Endodermal cell (in vitro differentiated cells): ENCODE data around the gene ZNF155. TPM values are rescaled to one million over a fixed set of nuclear protein-coding genes. Genes with fewer than 3 reads are reported as not detected.
"Not testable (repeated sequence)": the region's sequence is repeated elsewhere in the genome, so short reads cannot be mapped to it uniquely, and the experiment has no call there.

ENCODE experiments used
- DNase-seq: peaks from one replicate; pipeline ENCODE4 v3.0.0-alpha.2; 2017
- H3K27ac ChIP-seq: 2 replicates; pipeline ENCODE4 v1.5.1; 2013; ENCODE audit warnings: mild to moderate bottlenecking, low read depth, low read length, moderate library complexity
- H3K27me3 ChIP-seq: 2 replicates; pipeline ENCODE4 v1.6.1; 2013; ENCODE audit warnings: mild to moderate bottlenecking, low read length, moderate library complexity; ENCODE audit not compliant: insufficient read depth, control insufficient read depth, poor library complexity, severe bottlenecking
- H3K36me3 ChIP-seq: 2 replicates; pipeline ENCODE4 v1.7.0; 2013; ENCODE audit warnings: mild to moderate bottlenecking, low read length, moderate library complexity; ENCODE audit not compliant: control insufficient read depth, insufficient read depth
- H3K4me1 ChIP-seq: one replicate; pipeline ENCODE4 v1.7.0; 2013; ENCODE audit warnings: low read length; ENCODE audit not compliant: control insufficient read depth, insufficient read depth
- H3K4me3 ChIP-seq: 2 replicates; pipeline ENCODE4 v1.5.1; 2013; ENCODE audit warnings: mild to moderate bottlenecking, low read length, moderate library complexity
- H3K9ac ChIP-seq: 2 replicates; pipeline ENCODE4 v1.6.1; 2013; ENCODE audit warnings: mild to moderate bottlenecking, low read length, moderate library complexity; ENCODE audit not compliant: poor library complexity, severe bottlenecking; ENCODE audit errors: extremely low read depth
- H3K9me3 ChIP-seq: 2 replicates; pipeline ENCODE4 v1.6.1; 2013; ENCODE audit warnings: mild to moderate bottlenecking, low read length, moderate library complexity; ENCODE audit not compliant: control insufficient read depth
- H3K27ac Mint-ChIP-seq: 2 replicates; pipeline ENCODE4 v1.8.0; 2020; ENCODE audit warnings: mixed read lengths
- H3K27me3 Mint-ChIP-seq: 2 replicates; pipeline ENCODE4 v1.8.0; 2021; ENCODE audit warnings: mild to moderate bottlenecking, mixed read lengths; ENCODE audit not compliant: insufficient read depth
- H3K36me3 Mint-ChIP-seq: 2 replicates; pipeline ENCODE4 v1.8.0; 2020; ENCODE audit warnings: low read depth, mixed read lengths
- H3K4me1 Mint-ChIP-seq: 2 replicates; pipeline ENCODE4 v1.8.0; 2020; ENCODE audit warnings: mixed read lengths
- H3K4me3 Mint-ChIP-seq: 2 replicates; pipeline ENCODE4 v1.8.0; 2020; ENCODE audit warnings: mild to moderate bottlenecking, moderate library complexity, mixed read lengths
- H3K9me3 Mint-ChIP-seq: 2 replicates; pipeline ENCODE4 v1.8.0; 2020; ENCODE audit warnings: mild to moderate bottlenecking, mixed read lengths
- CTCF ChIP-seq: fragments of 200-600 bp; sonication (generic); conservative IDR thresholded peaks from 2 replicates; pipeline ENCODE4 v1.5.0; 2021; ENCODE audit warnings: antibody characterized with exemption, mild to moderate bottlenecking
- WGBS, 2 experiments: methylation state at CpG; one replicate each; pipeline versions ENCODE4 v1.1.5 to v1.1.7; 2013; ENCODE audit warnings: missing lambda C conversion rate in 2 of 2, mixed read lengths in 1 of 2; ENCODE audit not compliant: insufficient coverage in 1 of 2, insufficient read length in 1 of 2; 5-methylcytosine and 5-hydroxymethylcytosine counted together
- total RNA-seq, 2 donors: library from RNA; stranded (reverse); fragmentation: NEBNext Ultra II Directional in 1 of 2; extraction: Animal tissue kit (Norgen Biotek cat#: 25700) in 1 of 2; gene quantifications; 2 replicates in 1 of 2; 3 replicates in 1 of 2; pipeline ENCODE4 v1.2.1, GENCODE V29; 2021

Gene ZNF155
- total RNA-seq, 2 donors from 2014 or later, result 9.7 to 12.7 TPM

DNA sequence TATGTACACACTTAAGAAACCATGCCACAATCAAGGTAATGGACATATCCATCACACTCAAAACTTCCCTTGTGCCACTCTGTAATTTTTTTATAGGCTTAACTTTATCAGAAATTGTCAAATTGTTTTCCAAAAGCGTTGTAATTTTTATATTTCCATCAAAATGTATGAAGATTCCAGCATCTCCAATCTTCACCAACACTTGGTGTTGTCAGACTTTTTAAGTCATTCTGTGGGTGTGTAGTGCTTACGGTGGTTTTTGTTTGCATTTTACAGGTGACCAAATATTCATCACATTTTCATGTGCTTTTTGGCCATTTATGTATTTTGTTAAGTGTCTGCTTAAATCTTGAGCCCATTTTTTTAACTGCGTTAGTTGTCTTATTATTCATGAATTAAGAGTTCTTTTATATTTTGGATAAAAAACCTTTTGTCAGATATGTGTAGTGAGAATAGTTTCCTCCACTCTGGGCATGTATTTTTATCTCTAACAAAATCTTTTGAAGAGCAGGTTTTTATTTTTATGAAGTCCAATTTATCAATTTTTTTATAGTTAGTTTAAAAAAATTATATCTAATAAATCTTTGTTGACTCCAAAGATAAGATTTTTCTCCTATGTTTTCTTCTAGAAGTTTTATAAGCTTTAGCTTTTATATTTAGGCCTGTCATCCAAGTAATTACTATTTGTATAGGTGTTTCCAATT lies 44.3 kb upstream of the ZNF155 start:
- no peaks in the 10 kb centered on the region for H3K9me3 ChIP-seq
- Mint-ChIP-seq H3K27me3 (peaks cover 17% of the 10 kb centered on the region), H3K4me3 (no peak overlapping the region), H3K9me3 (peaks cover 12% of the 10 kb centered on the region), H3K27ac (no peak overlapping the region), H3K4me1 (no peaks in the 10 kb centered on the region), H3K36me3 (no peaks in the 10 kb centered on the region)
- H3K27me3 ChIP-seq, result peaks cover 9% of the 10 kb centered on the region
- H3K4me3 ChIP-seq, result no peak overlapping the region
- no peak overlapping the region for H3K9ac ChIP-seq
- no peaks in the 10 kb centered on the region for H3K36me3 ChIP-seq
- no peak for DNase-seq
- no peaks in the 10 kb centered on the region for H3K4me1 ChIP-seq
- TF ChIP-seq CTCF, result no peak
- no peak overlapping the region for H3K27ac ChIP-seq
- 86% methylated on average over 3 of the region's 3 CpGs; no CpG with 5 or more reads in 1 of the 2 experiments for WGBS, 2 experiments

DNA sequence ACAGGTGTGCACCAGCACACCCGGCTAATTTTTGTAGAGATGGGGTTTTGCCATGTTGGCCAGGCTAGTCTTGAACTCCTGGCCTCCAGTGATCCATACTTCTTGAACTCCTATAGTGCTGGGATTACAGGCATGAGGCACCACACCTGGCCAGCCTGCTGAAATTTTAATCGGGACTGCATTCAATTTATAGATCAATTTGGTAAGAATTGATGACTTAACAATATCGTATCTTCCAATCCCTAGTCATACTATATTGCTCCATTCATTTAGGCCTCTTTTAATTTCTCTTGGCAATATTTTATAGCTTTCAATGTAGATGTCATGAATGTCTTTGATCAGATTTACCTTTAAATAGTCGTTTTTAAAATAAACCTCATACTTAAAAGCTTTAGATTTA lies 43.3 kb upstream of the ZNF155 start:
- WGBS, 2 experiments, result 82 to 83% methylated on average over 1 to 3 of the region's 4 CpGs
- no peak overlapping the region for H3K9ac ChIP-seq
- no peak for TF ChIP-seq CTCF
- H3K4me1 ChIP-seq, result no peaks in the 10 kb centered on the region
- Mint-ChIP-seq H3K27ac (no peak overlapping the region), H3K4me3 (no peak overlapping the region), H3K9me3 (peaks cover 14% of the 10 kb centered on the region), H3K4me1 (no peaks in the 10 kb centered on the region), H3K36me3 (no peaks in the 10 kb centered on the region), H3K27me3 (peaks cover 26% of the 10 kb centered on the region)
- H3K36me3 ChIP-seq, result no peaks in the 10 kb centered on the region
- H3K9me3 ChIP-seq, result no peaks in the 10 kb centered on the region
- H3K27ac ChIP-seq, result no peak overlapping the region
- H3K27me3 ChIP-seq, result peaks cover 9% of the 10 kb centered on the region
- no peak overlapping the region for H3K4me3 ChIP-seq
- no peak for DNase-seq

- WGBS, 2 experiments, result 66% methylated on average over 4 of the region's 5 CpGs; no CpG with 5 or more reads in 1 of the 2 experiments
- H3K4me3 Mint-ChIP-seq, result no peak overlapping the region
- H3K36me3 ChIP-seq, result no peaks in the 10 kb centered on the region
Measured at GRCh38 chr19:43941209-43941608, 42.8 kb upstream of the ZNF155 start.

DNA sequence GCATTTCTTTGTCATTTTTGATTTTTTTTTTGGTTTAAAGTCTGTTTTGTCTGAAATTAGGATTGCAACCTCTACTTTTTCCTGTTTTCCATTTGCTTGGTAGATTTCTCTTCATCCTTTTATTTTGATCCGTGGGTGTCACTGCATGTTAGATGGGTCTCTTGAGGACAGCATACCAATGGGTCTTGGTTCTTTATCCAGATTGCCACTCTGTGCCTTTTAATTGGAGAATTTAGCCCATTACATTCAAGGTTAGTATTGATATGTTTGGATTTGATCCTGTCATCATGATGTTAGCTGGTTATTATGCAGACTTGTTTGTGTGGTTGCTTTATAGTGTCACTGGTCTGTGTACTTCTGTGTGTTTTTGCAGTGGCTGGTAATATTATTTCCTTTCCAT lies 36.6 kb upstream of the ZNF155 start:
- H3K36me3 Mint-ChIP-seq, H3K27ac Mint-ChIP-seq, H3K9ac ChIP-seq, H3K4me1 ChIP-seq, DNase-seq, H3K27ac ChIP-seq, H3K4me1 Mint-ChIP-seq, H3K4me3 ChIP-seq, H3K27me3 ChIP-seq, H3K36me3 ChIP-seq, H3K4me3 Mint-ChIP-seq, H3K9me3 ChIP-seq: not testable (repeated sequence)
- peaks cover 53% of the 10 kb centered on the region for H3K27me3 Mint-ChIP-seq
- 0% methylated on average over 1 of the region's 1 CpG for WGBS, 2 experiments
- H3K9me3 Mint-ChIP-seq, result peaks cover 30% of the 10 kb centered on the region

More at GRCh38 chr19:43941209-43941608, 42.8 kb upstream of the ZNF155 start:
- Histone ChIP-seq H3K9ac (no peak overlapping the region), H3K9me3 (no peaks in the 10 kb centered on the region), H3K4me3 (no peak overlapping the region), H3K4me1 (no peaks in the 10 kb centered on the region), H3K27ac (no peak overlapping the region), H3K27me3 (peaks cover 9% of the 10 kb centered on the region)
- no peak overlapping the region for H3K27ac Mint-ChIP-seq
- no peak for DNase-seq
- no peaks in the 10 kb centered on the region for H3K4me1 Mint-ChIP-seq
- peaks cover 31% of the 10 kb centered on the region for H3K27me3 Mint-ChIP-seq
- TF ChIP-seq CTCF, result no peak
- peaks cover 19% of the 10 kb centered on the region for H3K9me3 Mint-ChIP-seq
- H3K36me3 Mint-ChIP-seq, result no peaks in the 10 kb centered on the region

DNA sequence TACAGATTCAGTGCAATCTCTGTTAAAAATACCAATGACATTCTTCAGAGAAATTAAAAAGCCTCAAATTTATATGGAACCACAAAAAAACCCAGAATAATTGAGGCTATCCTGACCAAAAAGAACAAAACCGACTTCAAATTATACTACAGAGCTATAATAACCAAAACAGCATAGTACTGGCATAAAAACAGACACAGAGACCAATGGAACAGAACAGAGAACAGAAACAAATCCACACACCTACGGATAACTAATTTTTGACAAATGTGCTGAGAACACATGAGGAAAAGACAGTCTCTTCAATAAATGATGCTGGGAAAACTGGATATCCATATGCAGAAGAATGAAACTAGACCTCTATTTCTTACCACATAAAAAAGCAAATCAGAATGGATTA lies 34.2 kb upstream of the ZNF155 start:
- H3K9me3 Mint-ChIP-seq, result peaks cover 30% of the 10 kb centered on the region
- not testable (repeated sequence) for H3K27ac ChIP-seq, H3K4me3 Mint-ChIP-seq, H3K4me3 ChIP-seq, H3K9me3 ChIP-seq, H3K4me1 ChIP-seq, H3K36me3 ChIP-seq, H3K27me3 ChIP-seq, H3K9ac ChIP-seq, H3K27ac Mint-ChIP-seq, DNase-seq, H3K4me1 Mint-ChIP-seq
- WGBS, 2 experiments, result 17 to 78% methylated on average over 1 to 2 of the region's 2 CpGs
- peaks cover 19% of the 10 kb centered on the region for H3K36me3 Mint-ChIP-seq
- peaks cover 48% of the 10 kb centered on the region for H3K27me3 Mint-ChIP-seq
